Occipital lobe (tissue), 2 donors: ENCODE data around the gene RBL2. TPM values are rescaled to one million over a fixed set of nuclear protein-coding genes. Genes with fewer than 3 reads are reported as not detected.

ENCODE experiments used
- DNase-seq: peaks from one replicate; lab custom pipeline; 2025; lab: John Stamatoyannopoulos, UW
- total RNA-seq: library from RNA; depleted of rRNA; stranded (reverse); fragments of >200 nt; gene quantifications from one replicate; pipeline ENCODE4 v1.2.3, GENCODE V29; 2014

RBL2 gene
- total RNA-seq, 1 donor from 2014 or later, result 125 TPM

GRCh38 chr16:53446090-53446489, 11.8 kb downstream of the RBL2 start:
- no peak for DNase-seq

GRCh38 chr16:53449816-53450517, 15.7 kb downstream of the RBL2 start:
- DNase-seq, result no peak

- no peak for DNase-seq
Measured at GRCh38 chr16:53453928-53454327, 19.7 kb downstream of the RBL2 start.

- DNase-seq, result no peak
Measured at GRCh38 chr16:53456625-53457024, 22.4 kb downstream of the RBL2 start.

- no peak for DNase-seq
Measured at GRCh38 chr16:53457670-53458069, 23.4 kb downstream of the RBL2 start.

- DNase-seq, result no peak
Measured at GRCh38 chr16:53458635-53459034, 24.4 kb downstream of the RBL2 start.

- no peak for DNase-seq
Measured at GRCh38 chr16:53465606-53466280, 31.5 kb downstream of the RBL2 start.

- DNase-seq, result no peak
Measured at GRCh38 chr16:53476867-53477266, 42.6 kb downstream of the RBL2 start.

- DNase-seq, result no peak
Measured at GRCh38 chr16:53478965-53479364, 44.7 kb downstream of the RBL2 start.

- DNase-seq, result no peak
Measured at GRCh38 chr16:53480394-53480793, 46.1 kb downstream of the RBL2 start.

- no peak for DNase-seq
Measured at GRCh38 chr16:53482123-53482522, 47.9 kb downstream of the RBL2 start.

- no peak for DNase-seq
Measured at GRCh38 chr16:53484542-53484941, 50.3 kb downstream of the RBL2 start.

GRCh38 chr16:53486230-53486629, 52.0 kb downstream of the RBL2 start:
- DNase-seq, result no peak

- no peak for DNase-seq
Measured at GRCh38 chr16:53489755-53490154, 55.5 kb downstream of the RBL2 start.

GRCh38 chr16:53492503-53492902, 58.2 kb downstream of the RBL2 start:
- DNase-seq, result no peak

- DNase-seq, result no peak
Measured at GRCh38 chr16:53494636-53495035, 60.4 kb downstream of the RBL2 start.

GRCh38 chr16:53495325-53495724, 61.1 kb downstream of the RBL2 start:
- no peak for DNase-seq

- DNase-seq, result no peak
Measured at GRCh38 chr16:53498984-53499383, 64.7 kb downstream of the RBL2 start.

- DNase-seq, result no peak
Measured at GRCh38 chr16:53501216-53501859, 67.1 kb downstream of the RBL2 start.

- peak; percentile 88 for DNase-seq
Measured at GRCh38 chr16:53502331-53503269, 68.3 kb downstream of the RBL2 start, which contains the start of gene AKTIP. AKTIP (minus strand) TSS chr16:53503209; CDS start chr16:53500259, 2,950 bp downstream.

- DNase-seq, result peak; percentile 100
Measured at GRCh38 chr16:53503270-53503923, 69.1 kb downstream of the RBL2 start.
